ENCODE results near the gene ZNF280B.

ZNF280B gene

GRCh38 chr22:22508274-22509176, at the start of gene ZNF280B:
Gene ZNF280B, minus strand, starts transcription at chr22:22508742. Its CDS starts 19,344 bp downstream, at chr22:22489398.
- DNase-seq (peak; percentile 83), ATAC-seq (replicated peaks) (peak; percentile 96 to 98)
- Mint-ChIP-seq H3K4me3 (peak within 1 kb of the TSS; percentile 80 to 83), H3K9me3 (peaks cover 3 to 8% of the 10 kb centered on the region in 2 donors), H3K36me3 (peaks cover 11 to 18% of the 10 kb centered on the region in 2 donors), H3K4me1 (peaks cover 9 to 11% of the 10 kb centered on the region in 2 donors), H3K27me3 (no peaks in the 10 kb centered on the region), H3K27ac (peak within 1 kb of the TSS; percentile 63)

- Mint-ChIP-seq H3K36me3 (no peaks in the 10 kb centered on the region), H3K9me3 (peaks cover 0 to 2% of the 10 kb centered on the region in 2 donors), H3K4me1 (peaks cover 24 to 35% of the 10 kb centered on the region in 2 donors), H3K4me3 (no peak overlapping the region), H3K27ac (peak overlapping the region; percentile 59), H3K27me3 (no peaks in the 10 kb centered on the region)
- no peak for DNase-seq
- no peak for ATAC-seq (replicated peaks)
Observed at GRCh38 chr22:22556995-22557925, 48.7 kb upstream of the ZNF280B start.

GRCh38 chr22:22556578-22556977, 48.0 kb upstream of the ZNF280B start:
- Mint-ChIP-seq H3K4me1 (peaks cover 24 to 35% of the 10 kb centered on the region in 2 donors), H3K27me3 (no peaks in the 10 kb centered on the region), H3K36me3 (no peaks in the 10 kb centered on the region), H3K9me3 (peaks cover 0 to 2% of the 10 kb centered on the region in 2 donors), H3K4me3 (no peak overlapping the region), H3K27ac (no peak overlapping the region)
- ATAC-seq (replicated peaks) = no peak
- DNase-seq = no peak

GRCh38 chr22:22555596-22555995, 47.1 kb upstream of the ZNF280B start:
- H3K27ac Mint-ChIP-seq = peak overlapping the region; percentile 51
- no peaks in the 10 kb centered on the region for H3K27me3 Mint-ChIP-seq
- ATAC-seq (replicated peaks) = no peak
- H3K4me3 Mint-ChIP-seq = no peak overlapping the region
- DNase-seq = no peak
- peaks cover 24 to 35% of the 10 kb centered on the region in 2 donors for H3K4me1 Mint-ChIP-seq
- H3K36me3 Mint-ChIP-seq = no peaks in the 10 kb centered on the region
- H3K9me3 Mint-ChIP-seq = peaks cover 0 to 2% of the 10 kb centered on the region in 2 donors

- Mint-ChIP-seq H3K36me3 (no peaks in the 10 kb centered on the region), H3K27ac (peak overlapping the region; percentile 25), H3K27me3 (no peaks in the 10 kb centered on the region), H3K4me1 (peaks cover 24 to 35% of the 10 kb centered on the region in 2 donors), H3K9me3 (peaks cover 0 to 2% of the 10 kb centered on the region in 2 donors), H3K4me3 (peak overlapping the region; percentile 22 to 29)
- ATAC-seq (replicated peaks) = peak; percentile 79 to 87
- DNase-seq = no peak
Observed at GRCh38 chr22:22554587-22555284, 46.2 kb upstream of the ZNF280B start.

GRCh38 chr22:22553735-22554586, 45.4 kb upstream of the ZNF280B start:
- peaks cover 0 to under 1% of the 10 kb centered on the region in 2 donors for H3K9me3 Mint-ChIP-seq
- DNase-seq (no peak), ATAC-seq (replicated peaks) (no peak)
- H3K36me3 Mint-ChIP-seq = no peaks in the 10 kb centered on the region
- H3K4me1 Mint-ChIP-seq = peaks cover 21 to 30% of the 10 kb centered on the region in 2 donors
- peak overlapping the region in 1 of 2 donors; percentile 22 for H3K4me3 Mint-ChIP-seq
- peak overlapping the region; percentile 25 for H3K27ac Mint-ChIP-seq
- H3K27me3 Mint-ChIP-seq = no peaks in the 10 kb centered on the region

- Mint-ChIP-seq H3K36me3 (no peaks in the 10 kb centered on the region), H3K4me1 (peaks cover 20 to 28% of the 10 kb centered on the region in 2 donors), H3K27ac (no peak overlapping the region), H3K27me3 (no peaks in the 10 kb centered on the region), H3K9me3 (no peaks in the 10 kb centered on the region), H3K4me3 (peak overlapping the region in 1 of 2 donors; percentile 18)
- DNase-seq (no peak), ATAC-seq (replicated peaks) (no peak)
Observed at GRCh38 chr22:22553141-22553540, 44.6 kb upstream of the ZNF280B start.

GRCh38 chr22:22552630-22553029, 44.1 kb upstream of the ZNF280B start:
- Mint-ChIP-seq H3K36me3 (no peaks in the 10 kb centered on the region), H3K4me3 (no peak overlapping the region), H3K9me3 (no peaks in the 10 kb centered on the region), H3K27ac (peak overlapping the region; percentile 65), H3K27me3 (no peaks in the 10 kb centered on the region), H3K4me1 (peaks cover 25 to 32% of the 10 kb centered on the region in 2 donors)
- no peak for ATAC-seq (replicated peaks)
- no peak for DNase-seq

- no peaks in the 10 kb centered on the region for H3K27me3 Mint-ChIP-seq
- DNase-seq (no peak), ATAC-seq (replicated peaks) (no peak)
- no peak overlapping the region for H3K27ac Mint-ChIP-seq
- H3K4me3 Mint-ChIP-seq = no peak overlapping the region
- no peaks in the 10 kb centered on the region for H3K36me3 Mint-ChIP-seq
- peaks cover 29 to 33% of the 10 kb centered on the region in 2 donors for H3K4me1 Mint-ChIP-seq
- no peaks in the 10 kb centered on the region for H3K9me3 Mint-ChIP-seq
Observed at GRCh38 chr22:22550789-22551434, 42.4 kb upstream of the ZNF280B start.

GRCh38 chr22:22548910-22549309, 40.4 kb upstream of the ZNF280B start:
- no peak for DNase-seq
- H3K4me3 Mint-ChIP-seq = no peak overlapping the region
- no peak for ATAC-seq (replicated peaks)
- H3K4me1 Mint-ChIP-seq = peaks cover 17% of the 10 kb centered on the region in 2 donors
- H3K27ac Mint-ChIP-seq = no peak overlapping the region
- no peaks in the 10 kb centered on the region for H3K36me3 Mint-ChIP-seq
- no peaks in the 10 kb centered on the region for H3K27me3 Mint-ChIP-seq
- no peaks in the 10 kb centered on the region for H3K9me3 Mint-ChIP-seq

- no peaks in the 10 kb centered on the region for H3K36me3 Mint-ChIP-seq
- H3K4me3 Mint-ChIP-seq = no peak overlapping the region
- ATAC-seq (replicated peaks) = no peak
- H3K27me3 Mint-ChIP-seq = no peaks in the 10 kb centered on the region
- H3K4me1 Mint-ChIP-seq = peaks cover 15 to 16% of the 10 kb centered on the region in 2 donors
- DNase-seq = no peak
- no peak overlapping the region for H3K27ac Mint-ChIP-seq
- H3K9me3 Mint-ChIP-seq = no peaks in the 10 kb centered on the region
Observed at GRCh38 chr22:22548317-22548716, 39.8 kb upstream of the ZNF280B start.

- no peak overlapping the region for H3K4me3 Mint-ChIP-seq
- no peaks in the 10 kb centered on the region for H3K9me3 Mint-ChIP-seq
- no peaks in the 10 kb centered on the region for H3K36me3 Mint-ChIP-seq
- no peaks in the 10 kb centered on the region for H3K27me3 Mint-ChIP-seq
- peaks cover 9 to 11% of the 10 kb centered on the region in 2 donors for H3K4me1 Mint-ChIP-seq
- H3K27ac Mint-ChIP-seq = no peak overlapping the region
- ATAC-seq (replicated peaks) = no peak
- no peak for DNase-seq
Observed at GRCh38 chr22:22547692-22548300, 39.3 kb upstream of the ZNF280B start.

All from stimulated activated naive B cell treated with anti-CD40 and anti-IgM and Interleukin-4, amounts not matched to agents 10 μg/mL and 1 μg/mL and 100 μg/mL, for 72 hours (primary cell).